B cell (primary cell): ENCODE measurements around the gene LENG9.

ENCODE experiments used
- EZH2 ChIP-seq: IDR thresholded peaks from 2 replicates; pipeline ENCODE4 v1.6.1; 2012; ENCODE audit warnings: borderline replicate concordance, low read depth, mild to moderate bottlenecking, moderate library complexity, low read length; ENCODE audit not compliant: insufficient read depth, poor library complexity, severe bottlenecking
- TF ChIP-seq, protein P1 (sequence below): fragments of 200-600 bp; IDR thresholded peaks from one replicate; pipeline ENCODE4 v1.8.0; 2022; ENCODE audit warnings: antibody characterized with exemption, mild to moderate bottlenecking

DNA sequence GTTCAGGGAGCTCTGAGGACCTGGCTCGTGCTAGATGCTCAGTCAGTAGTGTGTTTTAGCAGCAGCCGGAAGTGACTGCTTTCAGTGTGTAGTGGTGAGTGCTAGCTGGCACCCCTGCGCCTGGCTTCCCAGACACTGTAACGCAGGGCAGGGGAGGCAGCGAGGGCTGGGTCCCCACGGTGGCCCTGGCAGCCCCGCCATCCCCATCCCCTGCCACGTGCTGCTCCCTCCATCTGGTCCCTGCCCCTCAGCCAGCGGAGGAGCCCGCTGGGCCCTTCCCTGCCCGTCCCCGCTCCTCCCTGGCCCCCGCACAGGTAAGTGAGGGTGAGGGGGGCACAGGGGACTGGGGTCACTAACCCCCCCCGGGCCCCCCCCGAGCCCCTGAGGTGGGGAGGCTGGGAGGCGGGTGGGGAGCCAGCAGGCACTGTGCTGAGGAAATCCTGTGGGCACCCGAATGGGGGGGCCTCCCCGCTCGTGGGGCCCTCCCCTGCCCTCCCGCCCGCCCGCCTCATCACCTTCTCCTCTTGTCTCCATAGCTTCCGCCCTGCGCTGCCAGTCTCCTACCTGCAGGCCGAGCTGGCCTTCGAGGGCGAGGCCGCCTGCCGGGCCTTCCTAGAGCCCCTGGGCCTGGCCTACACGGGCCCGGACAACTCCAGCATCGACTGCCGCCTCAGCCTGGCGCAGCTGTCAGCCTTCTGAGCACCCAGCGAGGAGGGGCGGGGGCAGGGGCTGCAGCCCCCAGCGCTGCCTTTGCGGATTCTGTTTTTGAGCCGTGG, 3.2 kb downstream of the LENG9 start:
- TF ChIP-seq, protein P1, sequence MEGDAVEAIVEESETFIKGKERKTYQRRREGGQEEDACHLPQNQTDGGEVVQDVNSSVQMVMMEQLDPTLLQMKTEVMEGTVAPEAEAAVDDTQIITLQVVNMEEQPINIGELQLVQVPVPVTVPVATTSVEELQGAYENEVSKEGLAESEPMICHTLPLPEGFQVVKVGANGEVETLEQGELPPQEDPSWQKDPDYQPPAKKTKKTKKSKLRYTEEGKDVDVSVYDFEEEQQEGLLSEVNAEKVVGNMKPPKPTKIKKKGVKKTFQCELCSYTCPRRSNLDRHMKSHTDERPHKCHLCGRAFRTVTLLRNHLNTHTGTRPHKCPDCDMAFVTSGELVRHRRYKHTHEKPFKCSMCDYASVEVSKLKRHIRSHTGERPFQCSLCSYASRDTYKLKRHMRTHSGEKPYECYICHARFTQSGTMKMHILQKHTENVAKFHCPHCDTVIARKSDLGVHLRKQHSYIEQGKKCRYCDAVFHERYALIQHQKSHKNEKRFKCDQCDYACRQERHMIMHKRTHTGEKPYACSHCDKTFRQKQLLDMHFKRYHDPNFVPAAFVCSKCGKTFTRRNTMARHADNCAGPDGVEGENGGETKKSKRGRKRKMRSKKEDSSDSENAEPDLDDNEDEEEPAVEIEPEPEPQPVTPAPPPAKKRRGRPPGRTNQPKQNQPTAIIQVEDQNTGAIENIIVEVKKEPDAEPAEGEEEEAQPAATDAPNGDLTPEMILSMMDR = no peak
- TF ChIP-seq EZH2 = no peak
